ENCODE measurements around the gene RIPOR2.
"Not testable (repeated sequence)": the region's sequence is repeated elsewhere in the genome, so short reads cannot be mapped to it uniquely, and the experiment has no call there.

RIPOR2 gene

GRCh38 chr6:24940311-24940917 lies 4.7 kb upstream of the RIPOR2 start:
- H3K4me1 Mint-ChIP-seq, result peaks cover 55 to 75% of the 10 kb centered on the region in 2 donors
- H3K4me3 Mint-ChIP-seq, result peak overlapping the region; percentile 51 to 63
- peak overlapping the region; percentile 91 for H3K27ac Mint-ChIP-seq
- ATAC-seq (replicated peaks), result no peak
- no peak for DNase-seq
- peaks cover 8 to 10% of the 10 kb centered on the region in 2 donors for H3K9me3 Mint-ChIP-seq
- no peaks in the 10 kb centered on the region for H3K27me3 Mint-ChIP-seq
- peaks cover 21 to 22% of the 10 kb centered on the region in 2 donors for H3K36me3 Mint-ChIP-seq

GRCh38 chr6:24936641-24937317 lies 1.0 kb upstream of the RIPOR2 start:
- peaks cover 2 to 3% of the 10 kb centered on the region in 2 donors for H3K36me3 Mint-ChIP-seq
- H3K27me3 Mint-ChIP-seq, result no peaks in the 10 kb centered on the region
- H3K27ac Mint-ChIP-seq, result peak overlapping the region; percentile 91
- peaks cover 67 to 97% of the 10 kb centered on the region in 2 donors for H3K4me1 Mint-ChIP-seq
- ATAC-seq (replicated peaks) (peak; percentile 78 to 81), DNase-seq (peak; percentile 64)
- no peaks in the 10 kb centered on the region for H3K9me3 Mint-ChIP-seq
- peak overlapping the region; percentile 84 to 89 for H3K4me3 Mint-ChIP-seq

- Mint-ChIP-seq H3K27ac (peak overlapping the region; percentile 91), H3K4me3 (peak overlapping the region; percentile 77 to 89), H3K27me3 (no peaks in the 10 kb centered on the region), H3K4me1 (peaks cover 61 to 97% of the 10 kb centered on the region in 2 donors), H3K9me3 (no peaks in the 10 kb centered on the region), H3K36me3 (peaks cover 3% of the 10 kb centered on the region in 2 donors)
- DNase-seq, result no peak
- no peak for ATAC-seq (replicated peaks)
Observed at GRCh38 chr6:24933868-24934401, 1.8 kb downstream of the RIPOR2 start.

- Mint-ChIP-seq H3K27me3 (no peaks in the 10 kb centered on the region), H3K36me3 (peaks cover 3% of the 10 kb centered on the region in 2 donors), H3K4me3 (peak overlapping the region; percentile 77 to 89), H3K27ac (peak overlapping the region; percentile 91), H3K9me3 (no peaks in the 10 kb centered on the region), H3K4me1 (peaks cover 58 to 98% of the 10 kb centered on the region in 2 donors)
- ATAC-seq (replicated peaks) (no peak), DNase-seq (no peak)
Observed at GRCh38 chr6:24933266-24933665, 2.5 kb downstream of the RIPOR2 start.

- peaks cover 55 to 97% of the 10 kb centered on the region in 2 donors for H3K4me1 Mint-ChIP-seq
- no peaks in the 10 kb centered on the region for H3K27me3 Mint-ChIP-seq
- H3K9me3 Mint-ChIP-seq, result no peaks in the 10 kb centered on the region
- peak overlapping the region; percentile 91 for H3K27ac Mint-ChIP-seq
- H3K4me3 Mint-ChIP-seq, result peak overlapping the region; percentile 77 to 89
- H3K36me3 Mint-ChIP-seq, result peaks cover 3% of the 10 kb centered on the region in 2 donors
- DNase-seq (no peak), ATAC-seq (replicated peaks) (peak; percentile 25 to 35)
Observed at GRCh38 chr6:24932832-24933231, 2.9 kb downstream of the RIPOR2 start.

- peak; percentile 55 to 56 for ATAC-seq (replicated peaks)
- Mint-ChIP-seq H3K27ac (peak overlapping the region; percentile 91), H3K9me3 (peaks cover 4 to 6% of the 10 kb centered on the region in 2 donors), H3K4me3 (peak overlapping the region; percentile 77), H3K36me3 (peaks cover 9 to 10% of the 10 kb centered on the region in 2 donors), H3K27me3 (no peaks in the 10 kb centered on the region), H3K4me1 (peaks cover 55 to 96% of the 10 kb centered on the region in 2 donors)
- DNase-seq, result no peak
Observed at GRCh38 chr6:24931718-24932691, 3.8 kb downstream of the RIPOR2 start.

GRCh38 chr6:24931296-24931695 lies 4.5 kb downstream of the RIPOR2 start:
- no peaks in the 10 kb centered on the region for H3K27me3 Mint-ChIP-seq
- ATAC-seq (replicated peaks) (no peak), DNase-seq (no peak)
- peaks cover 9 to 14% of the 10 kb centered on the region in 2 donors for H3K36me3 Mint-ChIP-seq
- H3K9me3 Mint-ChIP-seq, result peaks cover 4 to 6% of the 10 kb centered on the region in 2 donors
- peaks cover 52 to 96% of the 10 kb centered on the region in 2 donors for H3K4me1 Mint-ChIP-seq
- H3K27ac Mint-ChIP-seq, result peak overlapping the region; percentile 91
- H3K4me3 Mint-ChIP-seq, result peak overlapping the region; percentile 77

- H3K9me3 Mint-ChIP-seq, result peaks cover 4 to 6% of the 10 kb centered on the region in 2 donors
- H3K36me3 Mint-ChIP-seq, result peaks cover 7 to 15% of the 10 kb centered on the region in 2 donors
- ATAC-seq (replicated peaks) (no peak), DNase-seq (no peak)
- H3K27ac Mint-ChIP-seq, result peak overlapping the region; percentile 73
- no peak overlapping the region for H3K4me3 Mint-ChIP-seq
- H3K27me3 Mint-ChIP-seq, result no peaks in the 10 kb centered on the region
- H3K4me1 Mint-ChIP-seq, result peaks cover 46 to 95% of the 10 kb centered on the region in 2 donors
Observed at GRCh38 chr6:24930431-24930871, 5.3 kb downstream of the RIPOR2 start.

GRCh38 chr6:24929242-24929641 lies 6.5 kb downstream of the RIPOR2 start:
- ATAC-seq (replicated peaks) (peak; percentile 38 to 52), DNase-seq (no peak)
- Mint-ChIP-seq H3K9me3 (peaks cover 4 to 6% of the 10 kb centered on the region in 2 donors), H3K27ac (peak overlapping the region; percentile 98), H3K36me3 (peaks cover 7 to 12% of the 10 kb centered on the region in 2 donors), H3K4me1 (peaks cover 48 to 96% of the 10 kb centered on the region in 2 donors), H3K4me3 (peak overlapping the region; percentile 82), H3K27me3 (no peaks in the 10 kb centered on the region)

- H3K36me3 Mint-ChIP-seq, result peaks cover 7 to 12% of the 10 kb centered on the region in 2 donors
- no peak for ATAC-seq (replicated peaks)
Observed at GRCh38 chr6:24927985-24928745, 7.6 kb downstream of the RIPOR2 start.

GRCh38 chr6:24927277-24927955 lies 8.3 kb downstream of the RIPOR2 start:
- Mint-ChIP-seq H3K36me3 (peaks cover 7 to 12% of the 10 kb centered on the region in 2 donors), H3K27me3 (no peaks in the 10 kb centered on the region), H3K4me1 (peaks cover 49 to 93% of the 10 kb centered on the region in 2 donors), H3K9me3 (peaks cover 4 to 6% of the 10 kb centered on the region in 2 donors), H3K27ac (peak overlapping the region; percentile 83), H3K4me3 (peak overlapping the region; percentile 0 to 36)
- ATAC-seq (replicated peaks) (peak in 1 of 2 donors; percentile 20), DNase-seq (no peak)

More at GRCh38 chr6:24927985-24928745, 7.6 kb downstream of the RIPOR2 start:
- H3K4me1 Mint-ChIP-seq, result peaks cover 45 to 93% of the 10 kb centered on the region in 2 donors
- H3K27ac Mint-ChIP-seq, result peak overlapping the region; percentile 73
- H3K9me3 Mint-ChIP-seq, result peaks cover 4 to 6% of the 10 kb centered on the region in 2 donors
- H3K27me3 Mint-ChIP-seq, result no peaks in the 10 kb centered on the region
- no peak for DNase-seq
- no peak overlapping the region for H3K4me3 Mint-ChIP-seq

- not testable (repeated sequence) for H3K4me3 Mint-ChIP-seq; H3K27me3 Mint-ChIP-seq; DNase-seq; H3K9me3 Mint-ChIP-seq; ATAC-seq (replicated peaks)
- Mint-ChIP-seq H3K4me1 (peaks cover 42 to 90% of the 10 kb centered on the region in 2 donors), H3K36me3 (peaks cover 7 to 12% of the 10 kb centered on the region in 2 donors), H3K27ac (peak overlapping the region; percentile 91)
Observed at GRCh38 chr6:24926647-24927046, 9.1 kb downstream of the RIPOR2 start.
